GM12892 (cell line): Measurements from ENCODE around the gene DAZAP2.

Source experiments
- POLR2A ChIP-seq: IDR thresholded peaks from 2 replicates; pipeline ENCODE4 v1.6.1; 2011; ENCODE audit warnings: low read depth, low read length, control low read depth
- TAF1 ChIP-seq: IDR thresholded peaks from 2 replicates; pipeline ENCODE4 v1.6.1; 2011; ENCODE audit warnings: low read depth, mild to moderate bottlenecking, control low read depth, low read length, borderline replicate concordance

DNA sequence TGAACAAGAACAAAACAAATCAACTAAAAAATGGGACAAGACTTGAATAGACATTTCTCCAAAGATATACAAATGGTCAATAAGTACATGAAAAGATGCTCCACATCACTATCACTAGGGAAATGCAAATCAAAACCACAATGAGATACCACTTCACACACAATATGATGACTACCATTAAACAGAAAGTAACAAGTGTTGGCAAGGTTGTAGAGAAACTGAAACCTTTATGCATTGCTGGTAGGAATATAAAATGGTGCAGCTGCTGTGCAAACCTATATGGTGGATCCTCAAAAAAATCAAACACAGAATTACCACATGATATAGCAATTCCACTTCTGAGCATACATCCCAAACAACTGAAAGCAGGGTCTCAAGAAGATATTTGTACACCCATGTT is 26.4 kb downstream of the DAZAP2 start:
- TF ChIP-seq POLR2A (no peak), TAF1 (no peak)
